ENCODE results near the gene PPP2R2D.
"Not testable (repeated sequence)": the region's sequence is repeated elsewhere in the genome, so short reads cannot be mapped to it uniquely, and the experiment has no call there.

The PPP2R2D gene

DNA sequence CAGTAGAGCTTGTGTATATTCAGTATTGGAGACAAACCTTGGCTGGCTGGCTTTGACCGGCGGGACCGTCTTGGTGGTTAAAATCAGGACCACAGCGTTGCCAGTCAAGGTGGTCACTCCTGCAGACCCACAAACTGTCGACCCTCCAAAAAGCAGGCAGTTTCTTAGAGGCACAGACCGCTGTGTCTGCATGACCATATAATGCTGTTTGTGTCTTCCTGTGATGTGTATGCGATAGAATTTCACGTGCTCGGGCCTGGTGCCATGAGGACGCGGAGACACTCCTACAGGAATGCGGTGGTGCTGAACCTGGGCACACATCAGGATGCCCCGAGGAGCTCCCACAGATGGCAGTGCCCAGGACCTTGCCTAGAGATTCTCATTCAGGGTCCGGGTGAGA is 46.1 kb downstream of the PPP2R2D start:
- no peak overlapping the region for H3K9ac ChIP-seq
- H2AFZ ChIP-seq, result no peak overlapping the region
- H3K36me3 ChIP-seq (ENCODE audit: control insufficient read depth, insufficient read depth, low read length), result no peaks in the 10 kb centered on the region
- no peaks in the 10 kb centered on the region for H3K4me1 ChIP-seq
- no peaks in the 10 kb centered on the region for H3K27me3 ChIP-seq (ENCODE audit: control insufficient read depth, insufficient read depth, low read length)
- H3K4me2 ChIP-seq (ENCODE audit: low read length), result no peak overlapping the region
- TF ChIP-seq CTCF (IDR thresholded peaks at IDR 0.05), result no peak
- H3K4me3 ChIP-seq (ENCODE audit: low read depth, low read length), result no peak overlapping the region
- no peak overlapping the region for H3K27ac ChIP-seq
- H3K79me2 ChIP-seq, result peaks cover 3% of the 10 kb centered on the region
- no peaks in the 10 kb centered on the region for H3K9me3 ChIP-seq (ENCODE audit: control insufficient read depth, low read length)

- Histone ChIP-seq H3K4me2 (ENCODE audit: low read length) (no peak overlapping the region), H3K27me3 (ENCODE audit: control insufficient read depth, insufficient read depth, low read length) (no peaks in the 10 kb centered on the region), H3K27ac (no peak overlapping the region), H3K9ac (no peak overlapping the region), H2AFZ (no peak overlapping the region), H3K36me3 (ENCODE audit: control insufficient read depth, insufficient read depth, low read length) (no peaks in the 10 kb centered on the region), H3K4me1 (no peaks in the 10 kb centered on the region), H3K4me3 (ENCODE audit: low read depth, low read length) (no peak overlapping the region), H3K9me3 (ENCODE audit: control insufficient read depth, low read length) (no peaks in the 10 kb centered on the region), H3K79me2 (peaks cover 3% of the 10 kb centered on the region)
- no peak for TF ChIP-seq CTCF (IDR thresholded peaks at IDR 0.05)
Observed at GRCh38 chr10:131947631-131948347, 47.0 kb downstream of the PPP2R2D start.

DNA sequence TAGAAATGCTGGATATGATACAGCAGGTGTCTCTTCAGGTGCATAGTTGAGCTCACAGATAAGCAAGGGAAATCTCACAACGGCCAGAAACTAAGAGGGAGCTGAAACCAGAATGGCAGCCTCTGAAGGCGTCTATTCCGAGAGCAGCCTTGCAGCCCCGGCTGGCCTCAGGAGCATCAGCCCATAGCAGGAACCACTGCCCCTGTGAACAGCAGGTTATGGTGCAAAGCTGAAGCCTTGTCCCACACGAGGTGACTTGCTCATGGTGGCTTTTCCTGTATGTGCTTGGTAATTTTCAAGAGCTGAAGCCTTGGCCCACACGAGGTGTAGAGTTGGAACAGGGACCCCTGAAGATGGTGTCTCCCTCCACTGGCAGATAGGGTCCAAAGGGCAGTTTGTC is 47.7 kb downstream of the PPP2R2D start:
- Histone ChIP-seq H3K27me3 (ENCODE audit: control insufficient read depth, insufficient read depth, low read length) (no peaks in the 10 kb centered on the region), H3K36me3 (ENCODE audit: control insufficient read depth, insufficient read depth, low read length) (no peaks in the 10 kb centered on the region)
- TF ChIP-seq CTCF (IDR thresholded peaks at IDR 0.05), result no peak

DNA sequence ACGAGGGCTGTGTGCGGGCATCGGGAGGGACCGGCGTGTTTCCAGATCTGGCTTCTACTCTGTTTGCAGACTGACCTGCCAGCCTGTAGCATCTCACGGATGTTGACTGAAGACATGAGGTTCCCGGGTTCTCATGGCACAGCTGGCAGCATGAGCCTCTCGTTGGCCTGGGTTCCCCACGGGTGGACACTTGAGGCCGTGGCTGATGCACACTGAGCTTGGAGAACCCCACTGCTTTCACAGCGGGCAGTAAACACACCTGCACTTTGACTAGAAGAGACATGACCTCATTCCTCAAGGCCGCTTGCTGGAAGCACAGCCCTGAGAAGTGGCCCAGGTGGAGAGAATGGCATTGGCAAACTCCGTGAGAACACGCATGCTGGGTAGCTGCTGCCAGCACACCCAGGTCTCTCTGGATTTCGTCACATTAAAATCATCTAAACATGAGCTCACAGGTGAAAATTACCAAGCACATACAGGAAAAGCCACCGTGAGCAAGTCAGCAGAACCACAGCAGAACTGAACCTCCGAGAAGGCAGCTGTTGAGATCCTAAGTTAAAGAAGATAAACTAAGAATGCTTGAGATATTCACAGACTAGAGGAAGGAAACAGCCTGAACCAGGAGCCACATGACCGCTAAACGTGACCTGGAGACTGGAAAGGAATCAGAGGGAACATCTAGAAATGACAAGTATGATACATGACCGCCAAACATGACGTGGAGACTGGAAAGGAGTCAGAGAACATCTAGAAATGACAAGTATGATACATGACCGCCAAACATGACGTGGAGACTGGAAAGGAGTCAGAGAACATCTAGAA is 48.4 kb downstream of the PPP2R2D start:
- Histone ChIP-seq H3K27me3 (ENCODE audit: control insufficient read depth, insufficient read depth, low read length) (no peaks in the 10 kb centered on the region), H3K9ac (no peak overlapping the region), H2AFZ (no peak overlapping the region), H3K79me2 (peaks cover 3% of the 10 kb centered on the region), H3K9me3 (ENCODE audit: control insufficient read depth, low read length) (no peaks in the 10 kb centered on the region), H3K27ac (no peak overlapping the region), H3K4me2 (ENCODE audit: low read length) (no peak overlapping the region), H3K4me3 (ENCODE audit: low read depth, low read length) (no peak overlapping the region), H3K36me3 (ENCODE audit: control insufficient read depth, insufficient read depth, low read length) (no peaks in the 10 kb centered on the region), H3K4me1 (no peaks in the 10 kb centered on the region)
- TF ChIP-seq CTCF (IDR thresholded peaks at IDR 0.05), result no peak

More for the DNA sequence above, 47.7 kb downstream of the PPP2R2D start:
- H3K27ac ChIP-seq, result no peak overlapping the region
- no peak overlapping the region for H3K9ac ChIP-seq
- H3K4me2 ChIP-seq (ENCODE audit: low read length), result no peak overlapping the region
- no peak overlapping the region for H3K4me3 ChIP-seq (ENCODE audit: low read depth, low read length)
- peaks cover 3% of the 10 kb centered on the region for H3K79me2 ChIP-seq
- H3K9me3 ChIP-seq (ENCODE audit: control insufficient read depth, low read length), result no peaks in the 10 kb centered on the region
- H3K4me1 ChIP-seq, result no peaks in the 10 kb centered on the region
- no peak overlapping the region for H2AFZ ChIP-seq

DNA sequence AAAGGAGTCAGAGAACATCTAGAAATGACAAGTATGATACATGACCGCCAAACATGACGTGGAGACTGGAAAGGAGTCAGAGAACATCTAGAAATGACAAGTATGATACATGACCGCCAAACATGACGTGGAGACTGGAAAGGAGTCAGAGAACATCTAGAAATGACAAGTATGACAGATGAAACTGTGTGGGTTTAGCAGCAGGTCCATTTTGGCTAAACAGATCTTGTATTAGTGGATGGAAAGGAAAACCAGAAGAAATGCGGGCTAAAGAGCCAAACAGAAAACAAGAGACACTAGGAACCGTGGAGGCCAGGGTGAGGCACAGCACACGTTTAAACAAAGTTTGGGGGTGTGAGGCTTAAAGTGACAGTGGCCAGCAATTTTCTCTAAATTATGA is 49.1 kb downstream of the PPP2R2D start:
- H3K4me2 ChIP-seq (ENCODE audit: low read length); H3K4me1 ChIP-seq; H2AFZ ChIP-seq; H3K36me3 ChIP-seq (ENCODE audit: control insufficient read depth, insufficient read depth, low read length); H3K27me3 ChIP-seq (ENCODE audit: control insufficient read depth, insufficient read depth, low read length); H3K27ac ChIP-seq; H3K4me3 ChIP-seq (ENCODE audit: low read depth, low read length); H3K79me2 ChIP-seq; H3K9me3 ChIP-seq (ENCODE audit: control insufficient read depth, low read length); H3K9ac ChIP-seq: not testable (repeated sequence)

Measured in parathyroid adenoma (tissue), 2 donors.